Measurements from ENCODE around the gene PDE5A.
"Not testable (repeated sequence)": the region's sequence is repeated elsewhere in the genome, so short reads cannot be mapped to it uniquely, and the experiment has no call there.

PDE5A gene

DNA sequence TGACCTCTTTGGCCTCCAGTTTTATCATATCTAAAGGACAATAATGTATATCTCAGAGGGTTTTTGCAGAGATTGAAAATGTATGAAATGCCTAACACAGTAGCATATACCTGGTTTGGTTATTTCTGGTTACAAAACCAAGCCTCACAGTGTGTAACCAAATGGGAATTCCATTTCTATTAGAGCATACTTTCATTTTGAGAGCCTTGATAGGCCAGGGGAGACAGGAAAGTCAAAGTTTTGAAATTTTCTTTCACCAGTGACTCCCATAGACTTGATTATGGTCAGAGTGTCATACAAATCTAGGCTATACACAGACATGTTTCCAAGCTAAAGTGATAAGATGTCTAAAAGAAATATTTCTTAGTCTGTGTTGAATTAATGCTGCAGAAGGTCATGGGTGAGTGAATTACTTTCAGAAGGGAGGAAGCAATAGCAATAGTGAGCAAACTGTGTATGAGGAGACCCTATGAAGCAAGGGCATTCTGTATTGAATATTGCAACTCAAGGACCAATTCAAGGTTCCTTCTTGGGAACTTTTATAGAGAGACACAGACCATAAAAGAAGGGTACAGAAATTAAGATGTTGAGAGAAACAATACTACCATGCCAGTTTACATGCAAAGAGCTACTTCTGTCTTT, 151.1 kb downstream of the PDE5A start:
- Mint-ChIP-seq H3K27me3 (no peaks in the 10 kb centered on the region), H3K4me1 (ENCODE audit: low read depth) (peaks cover 9% of the 10 kb centered on the region), H3K36me3 (ENCODE audit: low read depth) (peaks cover 55% of the 10 kb centered on the region), H3K9me3 (peaks cover 8% of the 10 kb centered on the region), H3K4me3 (no peak overlapping the region), H3K27ac (no peak overlapping the region)
- intact Hi-C loops (cut with micrococcal nuclease): no loop called here

DNA sequence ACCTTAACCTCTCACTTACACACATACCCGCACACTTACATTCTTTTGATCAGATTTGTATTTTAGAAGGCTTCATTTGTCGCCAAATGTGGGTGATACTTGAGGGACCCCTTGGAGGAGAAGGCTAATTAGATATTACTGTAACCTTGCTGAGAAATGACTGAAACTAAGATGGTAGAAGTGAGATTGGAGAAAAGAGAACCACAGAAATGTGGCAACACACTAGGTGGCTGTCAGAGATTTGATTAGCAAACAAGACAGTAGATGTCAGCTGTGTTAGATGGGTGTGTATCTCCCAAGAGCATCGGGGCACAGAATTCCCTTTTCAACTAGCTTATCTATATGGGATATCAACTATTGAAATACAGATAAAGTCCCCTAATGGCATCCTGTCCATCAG, 157.3 kb downstream of the PDE5A start:
- peaks cover 49% of the 10 kb centered on the region for H3K36me3 Mint-ChIP-seq (ENCODE audit: low read depth)
- intact Hi-C loops (cut with micrococcal nuclease): no loop called here
- no peaks in the 10 kb centered on the region for H3K9me3 Mint-ChIP-seq
- H3K4me1 Mint-ChIP-seq (ENCODE audit: low read depth): no peaks in the 10 kb centered on the region
- H3K4me3 Mint-ChIP-seq: no peak overlapping the region
- no peak overlapping the region for H3K27ac Mint-ChIP-seq
- H3K27me3 Mint-ChIP-seq: no peaks in the 10 kb centered on the region

GRCh38 chr4:119470737-119471063, 157.9 kb downstream of the PDE5A start:
- H3K4me3 Mint-ChIP-seq; intact Hi-C loops (cut with micrococcal nuclease); H3K4me1 Mint-ChIP-seq (ENCODE audit: low read depth); H3K9me3 Mint-ChIP-seq; H3K27me3 Mint-ChIP-seq; H3K27ac Mint-ChIP-seq: not testable (repeated sequence)
- H3K36me3 Mint-ChIP-seq (ENCODE audit: low read depth): peaks cover 49% of the 10 kb centered on the region

DNA sequence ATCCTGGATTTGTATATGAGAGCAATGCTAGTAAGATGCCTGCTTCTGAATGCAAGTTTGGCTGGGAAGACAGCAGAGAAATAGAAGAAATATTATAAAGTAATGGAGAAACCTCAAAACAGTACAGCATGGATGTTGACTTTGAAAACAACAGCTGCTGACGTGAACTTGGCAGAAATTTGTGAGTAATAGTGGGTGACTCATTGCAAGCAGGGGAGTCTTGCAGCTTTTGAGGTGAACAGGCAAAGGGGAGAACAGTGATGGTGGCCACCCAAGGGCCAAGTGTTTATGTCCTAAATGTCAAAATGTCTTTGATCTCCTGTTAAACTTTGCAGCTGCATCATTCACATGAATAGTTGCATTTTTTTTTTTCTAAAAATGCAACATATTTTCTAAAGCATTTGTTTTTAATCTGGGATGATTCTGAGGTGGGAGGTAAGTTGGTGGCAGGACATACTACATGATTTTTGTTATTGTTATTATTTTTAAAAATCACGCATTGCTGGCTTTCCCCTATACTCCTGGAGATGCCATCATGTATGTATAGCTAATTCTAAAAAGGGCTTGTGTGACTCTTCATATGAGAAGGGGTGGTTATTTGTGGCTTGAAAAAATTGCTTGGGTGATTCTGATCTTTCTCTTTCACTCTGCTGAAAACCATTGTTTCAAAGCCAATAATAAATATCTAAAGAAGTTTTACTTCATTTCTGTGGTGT, 158.4 kb downstream of the PDE5A start:
- H3K4me1 Mint-ChIP-seq (ENCODE audit: low read depth); H3K27ac Mint-ChIP-seq; H3K9me3 Mint-ChIP-seq; H3K4me3 Mint-ChIP-seq; intact Hi-C loops (cut with micrococcal nuclease); H3K27me3 Mint-ChIP-seq: not testable (repeated sequence)
- peaks cover 49% of the 10 kb centered on the region for H3K36me3 Mint-ChIP-seq (ENCODE audit: low read depth)

DNA sequence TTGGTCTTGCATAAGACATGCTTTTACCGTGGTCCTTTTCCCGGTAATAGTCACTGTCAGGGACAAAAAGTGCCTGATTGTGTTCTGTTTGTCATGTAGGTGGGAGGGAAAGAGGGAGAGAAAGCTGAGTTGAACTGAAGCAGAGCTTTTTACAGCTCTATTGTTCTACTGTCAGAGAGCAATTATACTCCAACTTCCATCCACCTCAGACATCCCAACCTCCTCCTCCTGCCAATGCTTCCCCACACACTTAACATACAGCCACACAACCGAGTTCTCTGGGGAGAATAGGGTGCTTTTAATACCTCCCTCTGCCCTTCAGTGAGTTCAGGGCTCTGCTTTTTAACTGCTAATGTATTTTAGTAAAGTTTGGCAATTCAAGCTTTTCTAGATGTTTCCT, 159.6 kb downstream of the PDE5A start:
- H3K36me3 Mint-ChIP-seq (ENCODE audit: low read depth): peaks cover 49% of the 10 kb centered on the region
- intact Hi-C loops (cut with micrococcal nuclease); H3K27me3 Mint-ChIP-seq; H3K4me3 Mint-ChIP-seq; H3K4me1 Mint-ChIP-seq (ENCODE audit: low read depth); H3K9me3 Mint-ChIP-seq; H3K27ac Mint-ChIP-seq: not testable (repeated sequence)

- H3K27me3 Mint-ChIP-seq; H3K4me1 Mint-ChIP-seq (ENCODE audit: low read depth); H3K4me3 Mint-ChIP-seq; H3K9me3 Mint-ChIP-seq; intact Hi-C loops (cut with micrococcal nuclease): not testable (repeated sequence)
- H3K36me3 Mint-ChIP-seq (ENCODE audit: low read depth): peaks cover 21% of the 10 kb centered on the region
- H3K27ac Mint-ChIP-seq: peak overlapping the region; percentile 66
These were observed 165.9 kb downstream of the PDE5A start for GRCh38 chr4:119462733-119463132.

DNA sequence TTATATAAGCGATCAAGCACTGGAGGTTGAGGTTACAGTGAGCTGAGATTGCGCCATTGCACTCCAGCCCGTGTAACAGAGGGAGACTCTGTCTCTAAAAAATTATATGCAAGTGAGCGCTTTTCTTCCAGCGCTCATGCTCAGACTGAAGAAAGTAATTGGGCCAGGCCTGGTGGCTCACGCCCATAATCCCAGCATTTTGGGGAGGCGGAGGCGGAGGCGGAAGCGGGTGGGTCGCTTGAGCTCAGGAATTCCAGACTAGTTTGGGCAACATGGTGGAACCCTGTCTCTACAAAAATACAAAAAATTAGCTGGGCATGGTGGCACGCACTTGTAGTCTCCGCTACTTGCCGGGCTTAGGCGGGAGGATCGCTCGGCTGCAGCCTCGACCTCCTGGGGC, 172.9 kb downstream of the PDE5A start:
- H3K9me3 Mint-ChIP-seq; H3K4me1 Mint-ChIP-seq (ENCODE audit: low read depth); intact Hi-C loops (cut with micrococcal nuclease); H3K27me3 Mint-ChIP-seq; H3K36me3 Mint-ChIP-seq (ENCODE audit: low read depth): not testable (repeated sequence)
- Mint-ChIP-seq H3K27ac (peak overlapping the region; percentile 97), H3K4me3 (peak overlapping the region; percentile 82)

DNA sequence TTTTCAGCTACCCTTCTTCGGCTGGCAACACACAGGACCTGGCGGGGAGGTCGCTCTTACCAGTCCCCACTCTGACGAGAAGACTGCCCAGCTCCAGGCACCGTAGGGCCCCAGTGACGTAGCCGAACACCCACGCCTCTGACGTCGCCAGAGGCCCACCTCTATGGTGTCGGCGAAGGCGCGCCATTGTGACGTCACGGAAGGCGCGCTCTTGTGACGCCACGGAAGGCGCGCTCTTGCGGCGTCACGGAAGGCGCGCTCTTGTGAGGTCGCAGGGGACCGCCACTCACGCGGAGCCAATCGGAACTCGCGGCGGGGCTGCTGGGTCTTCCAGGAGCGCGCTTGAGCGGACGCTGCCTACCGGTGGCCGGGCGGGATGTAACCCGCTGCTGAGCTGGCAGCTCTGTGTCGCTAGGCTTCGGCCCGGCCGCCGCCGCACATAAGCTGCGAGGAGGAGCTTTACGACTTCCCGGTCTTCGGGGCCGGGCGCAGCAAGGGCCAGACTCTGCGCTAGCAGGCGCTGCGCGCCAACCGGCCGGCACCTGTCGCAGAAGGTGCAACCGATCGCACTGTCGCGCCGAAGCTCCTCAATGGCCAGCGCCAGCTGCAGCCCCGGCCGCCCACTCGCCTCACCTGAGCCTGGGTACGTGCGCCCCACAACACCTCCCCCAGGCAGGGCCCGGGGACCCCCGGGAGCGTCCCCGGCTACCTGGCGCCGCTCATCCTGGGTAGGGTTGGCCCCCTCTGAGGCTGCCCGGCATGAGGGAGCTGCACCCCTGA, 173.9 kb downstream of the PDE5A start:
- Mint-ChIP-seq H3K4me3 (peak overlapping the region; percentile 82), H3K27ac (peak overlapping the region; percentile 97)
- intact Hi-C loops (cut with micrococcal nuclease): loop anchor here (1.0 kb wide), 1 partner anchor 154 kb away; a partner anchor contains a TSS
- not testable (repeated sequence) for H3K36me3 Mint-ChIP-seq (ENCODE audit: low read depth); H3K9me3 Mint-ChIP-seq; H3K27me3 Mint-ChIP-seq; H3K4me1 Mint-ChIP-seq (ENCODE audit: low read depth)

- not testable (repeated sequence) for H3K4me1 Mint-ChIP-seq (ENCODE audit: low read depth); H3K36me3 Mint-ChIP-seq (ENCODE audit: low read depth); H3K27me3 Mint-ChIP-seq; H3K9me3 Mint-ChIP-seq
- intact Hi-C loops (cut with micrococcal nuclease): loop anchor here (1.0 kb wide), 1 partner anchor 154 kb away; a partner anchor contains a TSS
- Mint-ChIP-seq H3K27ac (peak overlapping the region; percentile 97), H3K4me3 (peak overlapping the region; percentile 82)
These were observed 174.5 kb downstream of the PDE5A start for GRCh38 chr4:119454151-119454490.

DNA sequence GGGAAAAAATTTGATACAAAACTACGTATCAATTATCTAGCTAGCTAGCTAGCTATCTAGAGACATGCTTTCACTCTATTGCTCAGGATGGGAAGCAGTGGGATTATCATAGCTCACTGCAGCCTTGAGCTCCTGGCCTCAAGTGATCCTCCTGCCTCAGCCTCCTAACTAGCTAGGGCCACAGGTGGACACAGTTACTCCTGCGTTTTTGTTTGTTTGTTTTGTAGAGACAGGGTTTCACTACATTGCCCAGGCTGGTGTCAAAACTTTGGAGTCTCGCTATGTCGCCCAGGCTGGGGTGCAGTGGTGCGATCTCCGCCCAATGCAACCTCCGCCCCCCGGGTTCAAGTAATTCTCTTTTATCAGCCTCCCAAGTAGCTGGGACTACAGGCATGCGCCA, 175.3 kb downstream of the PDE5A start:
- H3K4me1 Mint-ChIP-seq (ENCODE audit: low read depth); H3K27me3 Mint-ChIP-seq; H3K4me3 Mint-ChIP-seq; H3K9me3 Mint-ChIP-seq; intact Hi-C loops (cut with micrococcal nuclease); H3K36me3 Mint-ChIP-seq (ENCODE audit: low read depth): not testable (repeated sequence)
- peak overlapping the region; percentile 97 for H3K27ac Mint-ChIP-seq

DNA sequence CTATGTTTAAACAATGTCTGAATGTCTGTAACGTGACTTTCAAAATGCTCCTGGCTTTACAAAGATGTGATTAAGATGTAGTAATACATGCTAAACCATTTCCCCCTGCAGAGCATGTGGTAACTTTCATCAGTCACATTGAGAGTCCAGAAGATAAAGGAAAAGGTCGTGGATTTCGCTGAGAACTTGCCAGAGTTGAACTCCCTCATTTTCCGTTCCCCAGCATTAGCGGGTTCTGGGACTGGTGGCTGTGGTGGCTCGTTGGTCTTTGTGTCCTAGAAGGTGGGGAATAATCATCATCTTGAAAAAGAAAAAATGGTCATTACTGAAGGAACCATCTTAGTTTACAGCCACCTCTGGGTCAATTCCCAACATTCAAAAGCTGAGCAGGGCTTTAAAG, 178.8 kb downstream of the PDE5A start:
- H3K27ac Mint-ChIP-seq; H3K9me3 Mint-ChIP-seq; H3K27me3 Mint-ChIP-seq; H3K4me1 Mint-ChIP-seq (ENCODE audit: low read depth); H3K36me3 Mint-ChIP-seq (ENCODE audit: low read depth); H3K4me3 Mint-ChIP-seq; intact Hi-C loops (cut with micrococcal nuclease): not testable (repeated sequence)
